Trophoblast cell (in vitro differentiated cells and primary cell): ENCODE results near the gene DNAH10.

Experiments used
- DNase-seq, 2 donors: peaks; one replicate each; pipeline ENCODE4 v3.0.0-alpha.2; 2016
- H2AFZ ChIP-seq: 2 replicates; pipeline ENCODE4 v1.6.1; 2013; ENCODE audit warnings: low read length, moderate library complexity, mild to moderate bottlenecking; ENCODE audit not compliant: insufficient read depth, poor library complexity
- H2AK5ac ChIP-seq: 2 replicates; pipeline ENCODE4 v1.6.1; 2013; ENCODE audit warnings: mild to moderate bottlenecking, low read length
- H2BK120ac ChIP-seq: 2 replicates; pipeline ENCODE4 v1.6.1; 2013; ENCODE audit warnings: low read length, mild to moderate bottlenecking, moderate library complexity; ENCODE audit not compliant: insufficient read depth, poor library complexity
- H2BK12ac ChIP-seq: 2 replicates; pipeline ENCODE4 v1.6.1; 2013; ENCODE audit warnings: mild to moderate bottlenecking, low read length, moderate library complexity
- H2BK5ac ChIP-seq: 2 replicates; pipeline ENCODE4 v1.6.1; 2013; ENCODE audit warnings: low read length, low read depth, moderate library complexity, mild to moderate bottlenecking; ENCODE audit not compliant: poor library complexity
- H3K14ac ChIP-seq: 2 replicates; pipeline ENCODE4 v1.6.1; 2013; ENCODE audit warnings: mild to moderate bottlenecking, low read length
- H3K18ac ChIP-seq: 2 replicates; pipeline ENCODE4 v1.6.1; 2013; ENCODE audit warnings: mild to moderate bottlenecking, low read length
- H3K23ac ChIP-seq: 2 replicates; pipeline ENCODE4 v1.6.1; 2013; ENCODE audit warnings: low read length
- H3K27ac ChIP-seq: 2 replicates; pipeline ENCODE4 v1.5.1; 2013; ENCODE audit warnings: low read depth, mild to moderate bottlenecking, inconsistent platforms, low read length, moderate library complexity
- H3K27me3 ChIP-seq: 2 replicates; pipeline ENCODE4 v1.6.1; 2013; ENCODE audit warnings: inconsistent platforms, mild to moderate bottlenecking, low read length, moderate library complexity; ENCODE audit not compliant: insufficient read depth
- H3K36me3 ChIP-seq, 2 experiments: 1 replicate in 1 of 2; 2 replicates in 1 of 2; pipeline ENCODE4 v1.6.1; 2013; ENCODE audit warnings: low read length in 2 of 2, mild to moderate bottlenecking in 2 of 2, moderate library complexity in 1 of 2; ENCODE audit not compliant: insufficient read depth in 2 of 2, control insufficient read depth in 1 of 2
- H3K4ac ChIP-seq: 2 replicates; pipeline ENCODE4 v1.6.1; 2013; ENCODE audit warnings: low read depth, mild to moderate bottlenecking, low read length, moderate library complexity
- H3K4me1 ChIP-seq, 2 experiments: 1 replicate in 1 of 2; 2 replicates in 1 of 2; pipeline ENCODE4 v1.6.1; 2013; ENCODE audit warnings: low read length in 2 of 2, mild to moderate bottlenecking in 2 of 2, moderate library complexity in 1 of 2; ENCODE audit not compliant: insufficient read depth in 2 of 2, control insufficient read depth in 1 of 2
- H3K4me2 ChIP-seq: 2 replicates; pipeline ENCODE4 v1.6.1; 2013; ENCODE audit warnings: inconsistent platforms, mild to moderate bottlenecking, low read length, moderate library complexity
- H3K4me3 ChIP-seq: 2 replicates; pipeline ENCODE4 v1.5.1; 2013; ENCODE audit warnings: mild to moderate bottlenecking, low read depth, low read length, inconsistent platforms
- H3K79me1 ChIP-seq: one replicate; pipeline ENCODE4 v1.6.1; 2013; ENCODE audit warnings: low read length
- H3K79me2 ChIP-seq: 2 replicates; pipeline ENCODE4 v1.6.1; 2013; ENCODE audit warnings: low read length, mild to moderate bottlenecking; ENCODE audit not compliant: control insufficient read depth, insufficient read depth, poor library complexity
- H3K9ac ChIP-seq: 2 replicates; pipeline ENCODE4 v1.6.1; 2013; ENCODE audit warnings: mild to moderate bottlenecking, low read length
- H3K9me3 ChIP-seq: 2 replicates; pipeline ENCODE4 v1.6.1; 2013; ENCODE audit warnings: low read depth, mild to moderate bottlenecking, control low read depth, inconsistent platforms, low read length; ENCODE audit not compliant: insufficient read depth
- H4K12ac ChIP-seq: 2 replicates; pipeline ENCODE4 v1.6.1; 2013; ENCODE audit warnings: low read depth, mild to moderate bottlenecking, low read length, moderate library complexity
- H4K8ac ChIP-seq: 2 replicates; pipeline ENCODE4 v1.6.1; 2013; ENCODE audit warnings: low read depth, mild to moderate bottlenecking, low read length, moderate library complexity
- H4K91ac ChIP-seq: one replicate; pipeline ENCODE4 v1.6.1; 2013; ENCODE audit warnings: low read depth, mild to moderate bottlenecking, low read length, moderate library complexity
- WGBS: extraction: QIAGEN DNeasy Blood & Tissue Kit; methylation state at CpG from one replicate; pipeline ENCODE4 v1.1.7; 2013; ENCODE audit warnings: missing lambda C conversion rate; ENCODE audit not compliant: insufficient read length, insufficient coverage; ENCODE audit errors: extremely low coverage; 5-methylcytosine and 5-hydroxymethylcytosine counted together

The DNAH10 gene

DNA sequence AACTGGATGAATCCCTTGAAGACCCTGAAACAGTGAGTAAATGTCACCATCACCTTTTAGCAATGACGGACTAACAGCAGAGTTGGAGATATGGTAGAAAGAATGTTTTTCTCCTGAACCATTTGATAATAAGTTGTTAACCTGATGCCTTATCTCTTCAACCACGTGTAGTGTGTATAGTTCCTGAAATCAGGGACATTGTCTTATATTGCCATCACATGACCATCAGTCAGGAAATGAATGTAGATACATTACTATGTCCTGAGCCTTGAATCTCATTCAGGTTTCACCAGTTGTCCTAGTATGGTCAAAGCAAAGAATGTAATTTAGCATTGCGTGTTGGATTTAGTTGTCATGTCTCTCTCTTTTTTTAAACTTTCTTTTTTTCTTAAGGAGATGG lies 34.2 kb upstream of the DNAH10 start:
- no peak overlapping the region for H3K18ac ChIP-seq
- no peak overlapping the region for H2BK12ac ChIP-seq
- H3K9ac ChIP-seq: no peak overlapping the region
- H3K4me3 ChIP-seq: no peak overlapping the region
- no peak overlapping the region for H4K91ac ChIP-seq
- no peak overlapping the region for H2BK120ac ChIP-seq
- no peaks in the 10 kb centered on the region for H3K79me2 ChIP-seq
- no peaks in the 10 kb centered on the region for H3K9me3 ChIP-seq
- H3K27ac ChIP-seq: no peak overlapping the region
- H2AFZ ChIP-seq: no peak overlapping the region
- no peak overlapping the region for H2BK5ac ChIP-seq
- no peak overlapping the region for H4K8ac ChIP-seq
- H3K36me3 ChIP-seq: peaks cover 19 to 24% of the 10 kb centered on the region in 2 experiments
- H4K12ac ChIP-seq: no peak overlapping the region
- no peak overlapping the region for H2AK5ac ChIP-seq
- no peak overlapping the region for H3K4me2 ChIP-seq
- no peak overlapping the region for H3K23ac ChIP-seq
- no peak overlapping the region for H3K4ac ChIP-seq
- no peak for DNase-seq
- WGBS: no CpG with 5 or more reads among the region's 3 CpGs
- no peaks in the 10 kb centered on the region for H3K79me1 ChIP-seq
- no peak overlapping the region for H3K14ac ChIP-seq
- no peaks in the 10 kb centered on the region for H3K27me3 ChIP-seq
- H3K4me1 ChIP-seq: no peaks in the 10 kb centered on the region

DNA sequence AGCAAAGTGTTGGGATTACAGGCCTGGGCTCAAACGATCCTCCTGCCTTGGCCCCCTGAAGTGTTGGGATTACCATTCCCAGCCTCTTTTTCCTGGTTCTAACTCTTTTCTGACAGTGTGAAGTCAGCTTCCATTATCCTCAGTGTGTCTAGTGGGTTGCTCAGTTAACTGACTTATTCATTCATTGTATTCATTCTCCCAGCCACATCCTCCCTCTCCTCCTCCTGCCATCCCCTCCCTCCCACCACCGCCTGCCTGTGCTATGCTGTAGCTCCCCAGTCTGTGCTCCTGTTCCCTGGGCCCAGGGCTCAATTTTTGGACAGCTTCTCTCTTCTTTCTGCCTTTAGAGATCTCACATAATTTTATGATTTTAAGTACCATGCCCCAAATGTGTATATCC lies 30.5 kb upstream of the DNAH10 start:
- Histone ChIP-seq H3K9me3 (no peaks in the 10 kb centered on the region), H4K91ac (no peak overlapping the region), H3K9ac (no peak overlapping the region), H3K4me2 (no peak overlapping the region), H4K8ac (no peak overlapping the region), H3K4me1 (no peaks in the 10 kb centered on the region), H3K36me3 (peaks cover 24 to 34% of the 10 kb centered on the region in 2 experiments), H2AK5ac (no peak overlapping the region), H2BK12ac (no peak overlapping the region), H3K79me2 (no peaks in the 10 kb centered on the region), H3K4me3 (no peak overlapping the region), H2BK5ac (no peak overlapping the region), H2BK120ac (no peak overlapping the region), H3K23ac (no peak overlapping the region), H2AFZ (no peak overlapping the region), H4K12ac (no peak overlapping the region), H3K4ac (no peak overlapping the region), H3K79me1 (no peaks in the 10 kb centered on the region), H3K18ac (no peak overlapping the region), H3K14ac (no peak overlapping the region), H3K27me3 (no peaks in the 10 kb centered on the region), H3K27ac (no peak overlapping the region)
- whole genome bisulfite sequencing: no CpG with 5 or more reads among the region's 2 CpGs
- no peak for DNase-seq

DNA sequence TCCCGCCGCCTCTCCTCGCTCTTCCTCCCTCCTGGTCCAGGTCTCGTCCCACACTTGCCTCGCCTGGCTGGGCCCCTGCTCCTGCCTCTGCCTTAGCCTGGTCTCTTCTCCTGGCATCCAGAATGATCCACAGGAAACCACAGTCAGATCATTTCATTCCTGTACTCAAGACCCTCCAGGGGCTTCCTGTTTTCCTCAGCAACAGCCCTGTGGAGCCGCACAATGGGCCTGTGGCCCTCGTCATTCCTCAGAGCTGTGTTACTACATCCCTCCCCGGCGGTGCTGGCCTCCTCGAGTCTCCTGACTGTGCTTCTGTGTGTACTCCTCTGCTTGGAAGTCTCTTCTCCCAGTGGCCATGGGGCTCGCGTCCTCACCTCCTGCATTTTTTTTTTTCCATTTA lies 29.9 kb upstream of the DNAH10 start:
- no peaks in the 10 kb centered on the region for H3K4me1 ChIP-seq
- no peak overlapping the region for H2BK5ac ChIP-seq
- H2AK5ac ChIP-seq: no peak overlapping the region
- H3K14ac ChIP-seq: no peak overlapping the region
- no peak overlapping the region for H3K4me3 ChIP-seq
- no peak overlapping the region for H4K91ac ChIP-seq
- WGBS: no CpG with 5 or more reads among the region's 12 CpGs
- no peak overlapping the region for H3K4me2 ChIP-seq
- no peak overlapping the region for H3K18ac ChIP-seq
- H2BK12ac ChIP-seq: no peak overlapping the region
- no peaks in the 10 kb centered on the region for H3K79me2 ChIP-seq
- H2BK120ac ChIP-seq: no peak overlapping the region
- no peaks in the 10 kb centered on the region for H3K27me3 ChIP-seq
- H3K23ac ChIP-seq: no peak overlapping the region
- no peak overlapping the region for H4K8ac ChIP-seq
- H2AFZ ChIP-seq: no peak overlapping the region
- no peak overlapping the region for H3K9ac ChIP-seq
- no peaks in the 10 kb centered on the region for H3K9me3 ChIP-seq
- DNase-seq: no peak
- no peak overlapping the region for H3K27ac ChIP-seq
- no peaks in the 10 kb centered on the region for H3K79me1 ChIP-seq
- H3K4ac ChIP-seq: no peak overlapping the region
- peaks cover 30 to 37% of the 10 kb centered on the region in 2 experiments for H3K36me3 ChIP-seq
- no peak overlapping the region for H4K12ac ChIP-seq

DNA sequence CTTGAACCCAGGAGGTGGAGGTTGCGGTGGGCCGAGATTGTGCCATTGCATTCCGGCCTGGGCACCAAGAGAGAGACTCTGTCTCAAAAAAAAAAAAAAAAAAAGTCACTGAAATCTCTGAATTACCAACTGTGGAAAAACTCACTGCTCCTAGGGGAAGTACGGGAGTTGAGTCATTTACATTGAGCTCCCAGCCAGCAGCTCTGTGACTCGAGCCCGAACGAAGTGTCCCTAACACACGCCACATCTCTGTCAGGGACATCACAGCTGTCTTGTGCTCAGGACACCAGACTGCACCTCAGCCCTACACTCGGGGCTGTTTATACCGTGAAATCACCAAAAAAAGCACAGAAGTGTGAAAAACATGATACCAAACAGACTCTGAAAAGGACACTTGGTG lies 28.9 kb upstream of the DNAH10 start:
- H3K9me3 ChIP-seq: no peaks in the 10 kb centered on the region
- no peak overlapping the region for H3K4me3 ChIP-seq
- no peak overlapping the region for H2AK5ac ChIP-seq
- H3K79me2 ChIP-seq: no peaks in the 10 kb centered on the region
- no peaks in the 10 kb centered on the region for H3K4me1 ChIP-seq
- H3K18ac ChIP-seq: no peak overlapping the region
- no peak overlapping the region for H3K9ac ChIP-seq
- WGBS: no CpG with 5 or more reads among the region's 10 CpGs
- no peak overlapping the region for H3K14ac ChIP-seq
- no peak overlapping the region for H2BK12ac ChIP-seq
- no peak overlapping the region for H3K4me2 ChIP-seq
- H3K23ac ChIP-seq: no peak overlapping the region
- H2BK5ac ChIP-seq: no peak overlapping the region
- H4K91ac ChIP-seq: no peak overlapping the region
- no peak for DNase-seq
- H2BK120ac ChIP-seq: no peak overlapping the region
- no peak overlapping the region for H3K27ac ChIP-seq
- H3K36me3 ChIP-seq: peaks cover 32 to 34% of the 10 kb centered on the region in 2 experiments
- H4K8ac ChIP-seq: no peak overlapping the region
- no peak overlapping the region for H2AFZ ChIP-seq
- H4K12ac ChIP-seq: no peak overlapping the region
- no peak overlapping the region for H3K4ac ChIP-seq
- no peaks in the 10 kb centered on the region for H3K79me1 ChIP-seq
- H3K27me3 ChIP-seq: no peaks in the 10 kb centered on the region
